Glutamatergic neuron (in vitro differentiated cells): ENCODE data around the gene SUN2. TPM values are rescaled to one million over a fixed set of nuclear protein-coding genes. Genes with fewer than 3 reads are reported as not detected.

Experiments used
- DNase-seq: peaks from one replicate; pipeline ENCODE4 v3.0.0; 2022
- H3K27ac Mint-ChIP-seq: one replicate; pipeline ENCODE4 v1.8.0; 2020; ENCODE audit warnings: mild to moderate bottlenecking, mixed read lengths, inconsistent platforms; ENCODE audit not compliant: unreplicated experiment
- H3K27me3 Mint-ChIP-seq: one replicate; pipeline ENCODE4 v1.8.0; 2020; ENCODE audit warnings: mild to moderate bottlenecking, moderate library complexity, mixed read lengths, inconsistent platforms; ENCODE audit not compliant: unreplicated experiment
- H3K36me3 Mint-ChIP-seq: one replicate; pipeline ENCODE4 v1.8.0; 2020; ENCODE audit warnings: mild to moderate bottlenecking, mixed read lengths, inconsistent platforms; ENCODE audit not compliant: unreplicated experiment
- H3K4me1 Mint-ChIP-seq: one replicate; pipeline ENCODE4 v1.8.0; 2020; ENCODE audit warnings: mild to moderate bottlenecking, low read depth, mixed read lengths, inconsistent platforms; ENCODE audit not compliant: unreplicated experiment
- H3K4me3 Mint-ChIP-seq: one replicate; pipeline ENCODE4 v1.8.0; 2020; ENCODE audit warnings: mild to moderate bottlenecking, mixed read lengths, inconsistent platforms; ENCODE audit not compliant: unreplicated experiment
- H3K9me3 Mint-ChIP-seq: one replicate; pipeline ENCODE4 v1.8.0; 2020; ENCODE audit warnings: mild to moderate bottlenecking, moderate library complexity, mixed read lengths, inconsistent platforms; ENCODE audit not compliant: unreplicated experiment
- CTCF ChIP-seq: fragments of 200-600 bp; sonication (generic); IDR thresholded peaks from one replicate; pipeline ENCODE4 v1.5.0; 2021; ENCODE audit not compliant: partially characterized antibody, unreplicated experiment
- total RNA-seq: library from RNA; stranded (reverse); fragmentation: NEBNext Ultra II Directional; extraction: Animal tissue kit (Norgen Biotek cat#: 25700); gene quantifications from one replicate; pipeline ENCODE4 v1.2.1, GENCODE V29; 2021; ENCODE audit not compliant: unreplicated experiment

SUN2 gene
- total RNA-seq, 1 donor from 2014 or later, result 174 TPM

GRCh38 chr22:38741576-38741975 is 14.2 kb downstream of the SUN2 start:
- no peak for TF ChIP-seq CTCF
- H3K4me1 Mint-ChIP-seq, result peaks cover 13% of the 10 kb centered on the region
- peaks cover 14% of the 10 kb centered on the region for H3K27me3 Mint-ChIP-seq
- no peak overlapping the region for H3K27ac Mint-ChIP-seq
- DNase-seq, result no peak
- H3K4me3 Mint-ChIP-seq, result no peak overlapping the region
- H3K36me3 Mint-ChIP-seq, result no peaks in the 10 kb centered on the region
- H3K9me3 Mint-ChIP-seq, result peaks cover 8% of the 10 kb centered on the region

- no peak for TF ChIP-seq CTCF
- DNase-seq, result no peak
- Mint-ChIP-seq H3K9me3 (peaks cover 8% of the 10 kb centered on the region), H3K4me1 (peaks cover 13% of the 10 kb centered on the region), H3K27me3 (peaks cover 14% of the 10 kb centered on the region), H3K4me3 (peak overlapping the region; percentile 25), H3K36me3 (no peaks in the 10 kb centered on the region), H3K27ac (peak overlapping the region; percentile 81)
Observed at GRCh38 chr22:38741166-38741565, 14.6 kb downstream of the SUN2 start.

GRCh38 chr22:38740754-38741153 is 15.0 kb downstream of the SUN2 start:
- peak overlapping the region; percentile 25 for H3K4me3 Mint-ChIP-seq
- H3K9me3 Mint-ChIP-seq, result peaks cover 8% of the 10 kb centered on the region
- H3K27me3 Mint-ChIP-seq, result peaks cover 14% of the 10 kb centered on the region
- no peak for TF ChIP-seq CTCF
- H3K27ac Mint-ChIP-seq, result peak overlapping the region; percentile 81
- no peak for DNase-seq
- H3K4me1 Mint-ChIP-seq, result peaks cover 11% of the 10 kb centered on the region
- no peaks in the 10 kb centered on the region for H3K36me3 Mint-ChIP-seq

GRCh38 chr22:38740116-38740723 is 15.6 kb downstream of the SUN2 start:
- Mint-ChIP-seq H3K9me3 (peaks cover 8% of the 10 kb centered on the region), H3K27me3 (peaks cover 14% of the 10 kb centered on the region), H3K4me1 (peaks cover 9% of the 10 kb centered on the region), H3K27ac (no peak overlapping the region), H3K4me3 (no peak overlapping the region), H3K36me3 (no peaks in the 10 kb centered on the region)
- no peak for DNase-seq
- no peak for TF ChIP-seq CTCF

- peaks cover 10% of the 10 kb centered on the region for H3K4me1 Mint-ChIP-seq
- no peak overlapping the region for H3K4me3 Mint-ChIP-seq
Observed at GRCh38 chr22:38739300-38740055, 16.3 kb downstream of the SUN2 start.

More at GRCh38 chr22:38739300-38740055, 16.3 kb downstream of the SUN2 start:
- DNase-seq, result no peak
- Mint-ChIP-seq H3K9me3 (peaks cover 8% of the 10 kb centered on the region), H3K36me3 (no peaks in the 10 kb centered on the region), H3K27ac (no peak overlapping the region), H3K27me3 (peaks cover 10% of the 10 kb centered on the region)
- no peak for TF ChIP-seq CTCF
